ENCODE measurements around the gene CUBN. TPM values are rescaled to one million over a fixed set of nuclear protein-coding genes. Genes with fewer than 3 reads are reported as not detected.

The CUBN gene
- total RNA-seq, 1 donor from 2014 or later = 2.7 TPM

GRCh38 chr10:16896993-16897392 is 232.6 kb downstream of the CUBN start:
- Histone ChIP-seq H3K36me3 (ENCODE audit: insufficient read depth, low read length) (no peaks in the 10 kb centered on the region), H3K9me3 (ENCODE audit: insufficient read depth, low read depth, low read length) (no peaks in the 10 kb centered on the region), H3K4me2 (ENCODE audit: low read length) (no peak overlapping the region), H3K4me1 (ENCODE audit: insufficient read depth, low read length) (no peaks in the 10 kb centered on the region), H2AFZ (ENCODE audit: low read depth, low read length) (no peak overlapping the region), H4K20me1 (ENCODE audit: insufficient read depth, low read length) (no peaks in the 10 kb centered on the region), H3K9ac (ENCODE audit: low read length) (no peak overlapping the region), H3K79me2 (ENCODE audit: insufficient read depth, low read length) (no peaks in the 10 kb centered on the region), H3K27me3 (ENCODE audit: insufficient read depth, low read length) (no peaks in the 10 kb centered on the region), H3K27ac (ENCODE audit: low read depth, low read length) (no peak overlapping the region), H3K4me3 (ENCODE audit: insufficient read depth, low read depth, low read length) (no peak overlapping the region)
- Mint-ChIP-seq H3K27ac (ENCODE audit: unreplicated experiment) (no peak overlapping the region), H3K36me3 (ENCODE audit: low read depth, unreplicated experiment) (no peaks in the 10 kb centered on the region), H3K4me1 (ENCODE audit: low read depth, unreplicated experiment) (peaks cover 8% of the 10 kb centered on the region), H3K27me3 (ENCODE audit: low read depth, unreplicated experiment) (no peaks in the 10 kb centered on the region), H3K9me3 (ENCODE audit: unreplicated experiment) (no peaks in the 10 kb centered on the region), H3K4me3 (ENCODE audit: unreplicated experiment) (no peak overlapping the region)
- FAIRE-seq (peak; percentile 71), DNase-seq (ENCODE audit: low read depth) (no peak)
- TF ChIP-seq EZH2 (IDR thresholded peaks at IDR 0.05; ENCODE audit: insufficient read depth, low read length) (no peak), CTCF (IDR thresholded peaks at IDR 0.05; ENCODE audit: insufficient read depth, low read depth, low read length) (no peak)

- peaks cover 8% of the 10 kb centered on the region for H3K4me1 Mint-ChIP-seq (ENCODE audit: low read depth, unreplicated experiment)
- no peak for TF ChIP-seq EZH2 (IDR thresholded peaks at IDR 0.05; ENCODE audit: insufficient read depth, low read length)
Observed at GRCh38 chr10:16894821-16895220, 234.8 kb downstream of the CUBN start.

GRCh38 chr10:16893664-16894063 is 235.9 kb downstream of the CUBN start:
- FAIRE-seq = no peak

More at GRCh38 chr10:16894821-16895220, 234.8 kb downstream of the CUBN start:
- no peaks in the 10 kb centered on the region for H3K27me3 Mint-ChIP-seq (ENCODE audit: low read depth, unreplicated experiment)
- DNase-seq (ENCODE audit: low read depth) (no peak), FAIRE-seq (no peak)
- no peak overlapping the region for H3K27ac ChIP-seq (ENCODE audit: low read depth, low read length)
- no peak overlapping the region for H3K27ac Mint-ChIP-seq (ENCODE audit: unreplicated experiment)
- no peaks in the 10 kb centered on the region for H3K36me3 Mint-ChIP-seq (ENCODE audit: low read depth, unreplicated experiment)
- no peak overlapping the region for H3K4me3 ChIP-seq (ENCODE audit: insufficient read depth, low read depth, low read length)
- H3K4me2 ChIP-seq (ENCODE audit: low read length) = no peak overlapping the region
- H3K9ac ChIP-seq (ENCODE audit: low read length) = no peak overlapping the region
- H3K9me3 Mint-ChIP-seq (ENCODE audit: unreplicated experiment) = no peaks in the 10 kb centered on the region
- peaks cover 9% of the 10 kb centered on the region for H3K4me1 ChIP-seq (ENCODE audit: insufficient read depth, low read length)
- no peaks in the 10 kb centered on the region for H3K36me3 ChIP-seq (ENCODE audit: insufficient read depth, low read length)
- H3K9me3 ChIP-seq (ENCODE audit: insufficient read depth, low read depth, low read length) = no peaks in the 10 kb centered on the region
- H4K20me1 ChIP-seq (ENCODE audit: insufficient read depth, low read length) = no peaks in the 10 kb centered on the region
- H3K79me2 ChIP-seq (ENCODE audit: insufficient read depth, low read length) = no peaks in the 10 kb centered on the region
- H3K27me3 ChIP-seq (ENCODE audit: insufficient read depth, low read length) = no peaks in the 10 kb centered on the region
- no peak overlapping the region for H2AFZ ChIP-seq (ENCODE audit: low read depth, low read length)
- H3K4me3 Mint-ChIP-seq (ENCODE audit: unreplicated experiment) = no peak overlapping the region

More at GRCh38 chr10:16893664-16894063, 235.9 kb downstream of the CUBN start:
- Histone ChIP-seq H3K79me2 (ENCODE audit: insufficient read depth, low read length) (no peaks in the 10 kb centered on the region), H3K4me2 (ENCODE audit: low read length) (no peak overlapping the region), H3K27me3 (ENCODE audit: insufficient read depth, low read length) (no peaks in the 10 kb centered on the region), H3K4me1 (ENCODE audit: insufficient read depth, low read length) (peaks cover 9% of the 10 kb centered on the region), H3K9me3 (ENCODE audit: insufficient read depth, low read depth, low read length) (no peaks in the 10 kb centered on the region), H3K27ac (ENCODE audit: low read depth, low read length) (no peak overlapping the region), H4K20me1 (ENCODE audit: insufficient read depth, low read length) (no peaks in the 10 kb centered on the region), H3K4me3 (ENCODE audit: insufficient read depth, low read depth, low read length) (no peak overlapping the region), H3K9ac (ENCODE audit: low read length) (no peak overlapping the region), H3K36me3 (ENCODE audit: insufficient read depth, low read length) (no peaks in the 10 kb centered on the region), H2AFZ (ENCODE audit: low read depth, low read length) (no peak overlapping the region)
- TF ChIP-seq CTCF (IDR thresholded peaks at IDR 0.05; ENCODE audit: insufficient read depth, low read depth, low read length) (no peak), EZH2 (IDR thresholded peaks at IDR 0.05; ENCODE audit: insufficient read depth, low read length) (no peak)
- H3K4me1 Mint-ChIP-seq (ENCODE audit: low read depth, unreplicated experiment) = peaks cover 3% of the 10 kb centered on the region
- DNase-seq (ENCODE audit: low read depth) = no peak
- no peaks in the 10 kb centered on the region for H3K27me3 Mint-ChIP-seq (ENCODE audit: low read depth, unreplicated experiment)
- H3K9me3 Mint-ChIP-seq (ENCODE audit: unreplicated experiment) = no peaks in the 10 kb centered on the region
- H3K4me3 Mint-ChIP-seq (ENCODE audit: unreplicated experiment) = no peak overlapping the region
- no peak overlapping the region for H3K27ac Mint-ChIP-seq (ENCODE audit: unreplicated experiment)
- no peaks in the 10 kb centered on the region for H3K36me3 Mint-ChIP-seq (ENCODE audit: low read depth, unreplicated experiment)

Measured in astrocyte (in vitro differentiated cells and primary cell).